GM19372 (cell line): ENCODE results near the gene BRMS1L.
A peak's percentile ranks its signal among the peaks of the same experiment; 100 is the strongest.
"Not testable (repeated sequence)": the region's sequence is repeated elsewhere in the genome, so short reads cannot be mapped to it uniquely, and the experiment has no call there.

Source experiments
- ATAC-seq: cut with Tn5 transposase; IDR thresholded peaks from one replicate; pipeline ENCODE4 v1.9.1; 2021; ENCODE audit warnings: mild to moderate bottlenecking, low read depth, moderate library complexity; ENCODE audit not compliant: unreplicated experiment

The BRMS1L gene

DNA sequence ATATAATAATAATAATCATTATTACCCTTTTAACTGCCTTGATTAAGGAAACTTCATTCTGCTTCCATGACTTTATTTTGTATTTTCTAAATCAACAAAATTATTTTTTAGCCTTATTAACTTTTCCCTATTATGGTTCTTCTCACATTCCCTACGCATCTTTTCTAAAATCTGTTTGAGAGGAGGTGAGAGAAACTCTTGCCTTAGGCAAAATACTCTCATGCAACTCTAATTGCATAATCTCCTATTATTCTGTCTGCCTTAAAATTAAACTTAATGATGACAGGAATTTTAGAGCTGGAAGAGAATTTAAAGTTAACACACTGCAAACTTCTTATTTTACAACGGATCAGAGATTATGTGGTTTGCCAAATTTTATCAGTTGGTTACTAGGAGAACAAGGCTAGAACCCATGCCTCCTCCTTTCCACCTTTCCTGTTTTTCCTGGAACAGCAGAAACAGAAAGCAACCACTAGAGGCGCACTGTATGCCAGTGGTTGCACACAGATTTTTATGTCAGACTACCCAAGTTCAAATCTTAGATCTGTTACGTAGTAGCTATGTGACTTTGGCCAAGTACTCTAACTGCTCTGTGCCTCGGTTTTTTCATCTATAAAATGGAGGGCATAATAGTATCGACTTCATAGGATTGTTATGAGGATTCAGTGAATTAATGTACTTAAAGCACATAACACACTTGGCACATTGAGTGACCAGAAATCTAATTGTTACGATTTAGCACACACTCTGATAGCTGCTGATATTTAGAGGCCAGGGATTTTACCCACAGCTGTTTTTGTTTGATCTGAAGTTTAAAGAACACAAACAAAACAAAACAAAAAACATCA lies 4.3 kb upstream of the BRMS1L start:
- no peak for ATAC-seq

GRCh38 chr14:35822501-35822900 lies 3.6 kb upstream of the BRMS1L start:
- ATAC-seq, result no peak

- not testable (repeated sequence) for ATAC-seq
Measured at GRCh38 chr14:35824446-35825165, 1.5 kb upstream of the BRMS1L start.

GRCh38 chr14:35825968-35826217 lies 245 bp upstream of the BRMS1L start:
- ATAC-seq, result no peak

- no peak for ATAC-seq
Measured at GRCh38 chr14:35826952-35827416, 846 bp downstream of the BRMS1L start.

DNA sequence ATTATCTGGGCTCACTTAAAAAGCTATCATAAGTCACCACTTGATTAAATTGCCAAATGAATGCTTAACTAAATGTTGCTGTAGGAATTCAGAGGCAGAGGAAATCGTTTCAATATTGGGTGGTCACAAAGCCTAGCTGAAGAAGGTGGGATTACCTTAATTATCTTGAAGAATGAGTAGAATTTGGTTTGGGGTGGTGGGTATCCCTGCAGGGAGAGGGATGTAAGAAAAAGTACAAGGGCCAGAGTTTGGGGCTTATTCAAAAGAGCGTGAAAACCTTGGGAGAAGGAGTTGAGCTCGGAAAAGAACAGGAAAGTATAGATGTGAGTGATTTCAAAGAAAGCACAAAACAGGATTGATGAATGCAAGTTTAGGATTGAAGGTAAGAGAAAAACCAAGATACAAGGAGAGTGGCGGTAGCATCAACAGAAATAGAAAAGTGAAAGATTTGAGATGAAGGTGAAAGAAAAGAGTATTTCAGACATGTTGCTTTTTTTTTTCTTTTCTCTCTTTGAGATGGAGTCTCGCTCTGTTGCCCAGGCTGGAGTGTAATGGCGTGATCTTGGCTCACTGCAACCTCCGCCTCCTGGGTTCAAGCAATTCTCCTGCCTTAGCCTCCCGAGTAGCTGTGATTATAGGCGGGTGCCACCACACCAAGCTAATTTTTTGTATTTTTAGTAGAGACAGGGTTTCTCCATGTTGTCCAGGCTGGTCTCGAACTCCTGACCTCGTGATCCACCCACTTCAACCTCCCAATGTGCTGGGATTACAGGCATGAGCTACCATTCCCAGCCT lies 1.7 kb downstream of the BRMS1L start:
- no peak for ATAC-seq

DNA sequence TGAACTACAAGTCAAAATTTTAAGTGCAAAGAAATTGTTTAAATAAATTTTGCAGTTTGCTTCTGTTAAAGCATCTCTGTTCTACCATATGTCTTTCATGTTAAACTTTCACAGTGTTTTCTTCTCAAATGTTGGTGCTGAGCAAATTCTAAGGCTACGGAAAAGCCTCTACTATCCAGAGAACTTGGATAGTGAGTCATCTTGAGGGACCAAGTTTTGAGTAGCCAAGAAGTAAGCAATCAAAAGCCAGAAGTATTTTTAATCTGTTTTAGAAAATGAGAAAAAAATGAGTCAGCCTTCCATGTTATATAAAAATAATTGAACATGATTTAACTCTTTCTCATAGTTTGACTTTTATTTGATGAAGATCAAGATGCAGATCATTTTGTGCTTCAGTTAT lies 3.3 kb downstream of the BRMS1L start:
- ATAC-seq, result no peak

GRCh38 chr14:35835208-35835982 lies 9.3 kb downstream of the BRMS1L start:
- ATAC-seq, result no peak

DNA sequence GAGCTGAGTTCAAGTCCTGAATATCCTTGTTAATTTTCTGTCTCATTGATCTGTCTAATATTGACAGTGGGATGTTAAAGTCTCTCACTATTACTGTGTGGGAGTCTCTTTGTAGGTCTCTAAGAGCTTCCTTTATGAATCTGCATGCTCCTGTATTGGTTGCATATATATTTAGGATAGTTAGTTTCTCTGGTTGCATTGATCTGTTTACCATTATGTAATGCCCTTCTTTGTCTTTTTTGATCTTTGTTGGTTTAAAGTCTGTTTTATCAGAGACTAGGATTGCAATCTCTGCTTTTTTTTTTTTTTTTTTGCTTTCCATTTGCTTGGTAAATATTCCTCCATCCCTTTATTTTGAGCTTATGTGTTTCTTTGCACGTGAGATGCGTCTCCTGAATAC lies 15.6 kb downstream of the BRMS1L start:
- not testable (repeated sequence) for ATAC-seq

DNA sequence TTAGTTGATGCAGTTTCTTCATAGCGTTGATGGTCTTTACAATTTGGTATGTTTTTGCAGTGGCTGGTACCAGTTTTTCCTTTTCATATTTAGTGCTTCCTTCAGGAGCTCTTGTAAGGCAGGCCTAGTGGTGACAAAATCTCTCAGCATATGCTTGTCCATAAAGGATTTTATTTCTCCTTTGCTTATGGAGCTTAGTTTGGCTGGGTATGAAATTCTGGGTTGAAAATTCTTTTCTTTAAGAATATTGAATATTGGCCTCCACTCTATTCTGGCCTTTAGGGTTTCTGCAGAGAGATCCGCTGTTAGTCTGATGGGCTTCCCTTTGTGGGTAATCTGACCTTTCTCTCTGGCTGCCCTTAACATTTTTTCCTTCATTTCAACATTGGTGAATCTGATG lies 16.1 kb downstream of the BRMS1L start:
- not testable (repeated sequence) for ATAC-seq

DNA sequence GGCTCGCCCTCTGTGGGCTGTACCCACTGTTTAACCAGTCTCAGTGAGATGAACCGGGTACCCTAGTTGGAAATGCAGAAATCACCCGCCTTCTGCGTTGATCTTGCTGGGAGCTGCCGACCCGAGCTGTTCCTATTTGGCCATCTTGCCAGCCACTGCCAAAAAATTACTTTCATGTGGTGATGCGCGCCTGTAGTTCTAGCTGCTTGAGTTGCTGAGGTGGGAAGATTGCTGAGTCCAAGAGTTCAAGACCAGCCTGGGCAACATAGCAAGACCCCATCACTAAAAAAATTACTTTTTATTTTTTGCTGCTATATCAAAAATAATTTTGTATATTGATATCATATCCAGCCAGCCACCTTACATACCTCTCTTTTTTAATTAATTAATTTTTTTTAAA lies 18.4 kb downstream of the BRMS1L start:
- ATAC-seq, result no peak

DNA sequence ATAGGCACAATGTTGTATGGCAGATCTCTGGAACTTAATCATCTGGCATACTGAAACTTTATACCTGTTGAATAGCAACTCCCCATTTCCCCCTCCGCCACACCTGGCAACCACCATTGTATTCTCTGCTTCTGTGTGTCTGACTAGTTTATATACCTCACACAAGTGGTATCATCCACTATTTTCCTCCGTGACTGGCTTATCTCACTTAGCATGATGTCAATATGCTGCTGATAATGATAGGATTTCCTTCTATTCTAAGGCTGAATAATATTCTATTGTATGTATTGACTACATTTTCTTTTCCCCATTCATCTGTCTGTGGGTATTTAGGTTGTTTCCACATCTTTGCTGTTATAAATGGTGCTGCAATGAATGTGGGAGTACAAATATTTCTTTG lies 21.5 kb downstream of the BRMS1L start:
- no peak for ATAC-seq

- no peak for ATAC-seq
Measured at GRCh38 chr14:35849122-35849521, 23.0 kb downstream of the BRMS1L start.

GRCh38 chr14:35851823-35852222 lies 25.7 kb downstream of the BRMS1L start:
- ATAC-seq, result no peak

GRCh38 chr14:35853225-35853624 lies 27.1 kb downstream of the BRMS1L start:
- no peak for ATAC-seq

- no peak for ATAC-seq
Measured at GRCh38 chr14:35854696-35855270, 28.6 kb downstream of the BRMS1L start.

DNA sequence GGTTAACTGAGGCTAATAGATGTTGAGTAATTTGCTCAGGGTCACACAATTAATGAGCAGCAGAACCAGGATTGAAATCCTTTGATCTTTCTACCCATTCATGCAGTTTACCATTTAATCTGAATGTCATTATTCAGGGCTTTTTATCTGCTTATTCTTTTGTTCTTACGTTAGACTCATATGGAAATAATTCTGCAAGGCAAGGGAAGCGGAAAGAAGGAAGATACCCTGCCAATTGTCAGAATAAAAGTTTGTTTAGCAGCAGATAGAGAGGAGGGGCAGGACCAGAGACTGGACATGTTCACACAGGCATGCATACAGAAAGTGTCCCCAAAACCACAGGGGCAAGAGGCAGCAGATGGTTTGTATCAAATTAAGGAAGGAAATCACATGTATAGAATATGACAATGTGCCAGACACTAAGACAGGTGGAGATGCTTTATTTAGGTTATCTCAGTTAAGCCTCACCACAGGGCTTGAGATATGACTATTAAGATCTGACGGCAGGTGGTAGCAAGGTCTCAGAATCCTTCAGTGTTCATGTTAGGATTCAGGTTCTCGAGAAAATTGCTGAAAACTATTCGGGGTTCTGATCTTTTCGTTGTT lies 29.8 kb downstream of the BRMS1L start:
- ATAC-seq, result peak; percentile 92

GRCh38 chr14:35858521-35859209 lies 32.5 kb downstream of the BRMS1L start:
- ATAC-seq, result no peak

GRCh38 chr14:35861204-35861868 lies 35.2 kb downstream of the BRMS1L start:
- no peak for ATAC-seq
